Measurements from ENCODE around the gene AP2M1. TPM values are rescaled to one million over a fixed set of nuclear protein-coding genes. Genes with fewer than 3 reads are reported as not detected.
A peak's percentile ranks its signal among the peaks of the same experiment; 100 is the strongest.

The AP2M1 gene
- total and polyA plus RNA-seq, 10 of the 15 experiments (the other 5 are each of a cell fraction or from before 2014, with no cell fraction given), result 65.6 to 356 (median 161) TPM

DNA sequence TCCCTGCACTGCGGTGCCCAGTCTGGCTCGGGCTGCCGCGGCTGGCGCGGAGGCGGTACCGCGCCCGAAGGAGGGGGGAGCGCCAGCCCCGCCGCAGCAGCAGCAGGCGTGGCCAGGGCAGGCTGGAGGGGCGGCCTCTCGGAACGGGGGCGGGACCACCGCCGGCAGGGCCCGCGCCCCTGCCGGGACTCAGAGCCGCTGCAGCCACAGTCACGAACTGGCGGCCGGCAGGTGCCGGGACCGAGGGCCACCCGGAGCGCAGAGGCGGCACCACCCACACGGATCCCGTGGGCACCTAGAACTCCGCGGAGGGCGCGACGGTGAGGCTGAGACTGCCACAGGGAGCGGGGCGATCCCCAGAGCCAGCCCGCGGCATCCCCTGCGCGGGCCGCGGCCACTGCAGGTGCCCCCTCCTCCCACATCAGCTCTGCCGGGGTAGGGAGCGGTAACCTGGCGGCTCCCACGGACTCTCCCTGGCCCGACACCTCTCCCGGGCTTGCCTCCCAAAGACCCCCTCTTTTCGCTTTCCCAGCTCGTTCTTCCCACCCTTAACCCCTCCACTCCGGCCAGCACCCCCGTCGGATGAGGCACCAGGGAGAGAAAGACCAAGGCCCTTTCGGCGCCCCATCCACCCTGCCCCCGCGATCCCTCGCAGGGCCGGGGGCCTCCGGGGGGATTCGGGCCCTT lies 54.9 kb downstream of the AP2M1 start, which contains the start of gene VWA5B2:
VWA5B2 (plus strand) TSS at position 192 of the 687 bp plus-strand sequence. CDS start 944 bp downstream, outside the sequence.
- in situ Hi-C loops (cut with MboI), result no loop called here
- DNase-seq (ENCODE audit: low read depth, low spot score), result no peak
- H2AFZ ChIP-seq (ENCODE audit: control insufficient read depth, low read depth, low read length), result peak within 1 kb of the TSS; percentile 51
- RAD21 ChIA-PET (ENCODE audit: unreplicated experiment), result interaction anchor here (1.0 to 1.1 kb wide), 2 partner anchors 11 to 334 kb away, joined by 4 read pairs; no protein-coding TSS in a partner anchor
- H3K4me1 ChIP-seq (ENCODE audit: control insufficient read depth, insufficient read depth, low read length), result no peaks in the 10 kb centered on the region
- no peaks in the 10 kb centered on the region for H4K20me1 ChIP-seq (ENCODE audit: control insufficient read depth, insufficient read depth)
- no peaks in the 10 kb centered on the region for H3K79me2 ChIP-seq (ENCODE audit: control insufficient read depth, insufficient read depth, low read length)
- peaks cover 16 to 18% of the 10 kb centered on the region in 2 experiments for H3K27me3 ChIP-seq (replicated peaks in 1 of 2; ENCODE audit: control insufficient read depth in 2 of 2, insufficient read depth in 2 of 2, low read length in 1 of 2)
- no peak within 1 kb of the TSS for H3K27ac ChIP-seq (ENCODE audit: control insufficient read depth, insufficient read depth)
- no peak for FAIRE-seq
- no peaks in the 10 kb centered on the region for H3K36me3 ChIP-seq (ENCODE audit: control insufficient read depth in 2 of 2, insufficient read depth in 2 of 2, low read length in 1 of 2)
- no TSS peak for BruUV-seq (replicated peaks)
- H3K9ac ChIP-seq (ENCODE audit: control insufficient read depth, insufficient read depth, low read length), result no peak within 1 kb of the TSS
- WGBS (ENCODE audit: insufficient coverage, insufficient replicate concordance, low lambda C conversion rate, missing lambda C conversion rate), result 2% methylated on average over 44 of the region's 66 CpGs
- POLR2A ChIA-PET, result no interaction called here
- peak within 1 kb of the TSS; percentile 29; the same call in 1 of the 2 replicates for H3K4me3 ChIP-seq
- CTCF ChIA-PET, result interaction anchor here (4.4 kb wide), 1 partner anchor 23 kb away, joined by 69 read pairs; the partner anchor contains the start of gene EEF1AKMT4
- intact Hi-C loops (cut with micrococcal nuclease; ENCODE audit: unreplicated experiment), result no loop called here
- SMC1A ChIA-PET (ENCODE audit: uncharacterized antibody, unreplicated experiment), result interaction anchor here (0.8 kb wide), 1 partner anchor 20 kb away, joined by 3 read pairs; the partner anchor contains the start of gene EEF1AKMT4
- ATAC-seq, result peak; percentile 96
- no peaks in the 10 kb centered on the region for H3K9me3 ChIP-seq (replicated peaks; ENCODE audit: control insufficient read depth, insufficient read depth, low read length)
- H3K4me2 ChIP-seq (ENCODE audit: control insufficient read depth, insufficient read depth), result peak within 1 kb of the TSS; percentile 77; the same call in 1 of the 2 replicates
- no peak for TF ChIP-seq MEF2A (IDR thresholded peaks at IDR 0.05; ENCODE audit: insufficient read depth, low read depth, low read length)
- no peak for TF ChIP-seq MYC (IDR thresholded peaks at IDR 0.05; ENCODE audit: insufficient read depth, insufficient read length, insufficient replicate concordance, low read length, severe bottlenecking)
- TF ChIP-seq DPF2 (IDR thresholded peaks at IDR 0.05), result 0 out of 2 replicates have a peak, but pooled peaks have one; percentile 23
- no peak for TF ChIP-seq NFYB (IDR thresholded peaks at IDR 0.05; ENCODE audit: insufficient read depth, low read depth, low read length)
- TF ChIP-seq IKZF1 (conservative IDR thresholded peaks at IDR 0.05), result 0 out of 2 replicates have a peak, but pooled peaks have one; percentile 34
- no peak for TF ChIP-seq TCF12 (IDR thresholded peaks at IDR 0.05; ENCODE audit: low read depth, low read length)
- TF ChIP-seq EGR1 (IDR thresholded peaks at IDR 0.05; ENCODE audit: borderline replicate concordance in 1 of 2, low read depth in 2 of 2, low read length in 2 of 2), result peak in 1 of 2 experiments; percentile 55; a peak in 2 of 3 replicates
- TF ChIP-seq YBX1 (IDR thresholded peaks at IDR 0.05), result no peak
- no peak for TF ChIP-seq FOXK2 (IDR thresholded peaks at IDR 0.05)
- no peak for TF ChIP-seq ZNF274 (IDR thresholded peaks at IDR 0.05; ENCODE audit: insufficient read depth, insufficient read length)
- TF ChIP-seq, protein P1, sequence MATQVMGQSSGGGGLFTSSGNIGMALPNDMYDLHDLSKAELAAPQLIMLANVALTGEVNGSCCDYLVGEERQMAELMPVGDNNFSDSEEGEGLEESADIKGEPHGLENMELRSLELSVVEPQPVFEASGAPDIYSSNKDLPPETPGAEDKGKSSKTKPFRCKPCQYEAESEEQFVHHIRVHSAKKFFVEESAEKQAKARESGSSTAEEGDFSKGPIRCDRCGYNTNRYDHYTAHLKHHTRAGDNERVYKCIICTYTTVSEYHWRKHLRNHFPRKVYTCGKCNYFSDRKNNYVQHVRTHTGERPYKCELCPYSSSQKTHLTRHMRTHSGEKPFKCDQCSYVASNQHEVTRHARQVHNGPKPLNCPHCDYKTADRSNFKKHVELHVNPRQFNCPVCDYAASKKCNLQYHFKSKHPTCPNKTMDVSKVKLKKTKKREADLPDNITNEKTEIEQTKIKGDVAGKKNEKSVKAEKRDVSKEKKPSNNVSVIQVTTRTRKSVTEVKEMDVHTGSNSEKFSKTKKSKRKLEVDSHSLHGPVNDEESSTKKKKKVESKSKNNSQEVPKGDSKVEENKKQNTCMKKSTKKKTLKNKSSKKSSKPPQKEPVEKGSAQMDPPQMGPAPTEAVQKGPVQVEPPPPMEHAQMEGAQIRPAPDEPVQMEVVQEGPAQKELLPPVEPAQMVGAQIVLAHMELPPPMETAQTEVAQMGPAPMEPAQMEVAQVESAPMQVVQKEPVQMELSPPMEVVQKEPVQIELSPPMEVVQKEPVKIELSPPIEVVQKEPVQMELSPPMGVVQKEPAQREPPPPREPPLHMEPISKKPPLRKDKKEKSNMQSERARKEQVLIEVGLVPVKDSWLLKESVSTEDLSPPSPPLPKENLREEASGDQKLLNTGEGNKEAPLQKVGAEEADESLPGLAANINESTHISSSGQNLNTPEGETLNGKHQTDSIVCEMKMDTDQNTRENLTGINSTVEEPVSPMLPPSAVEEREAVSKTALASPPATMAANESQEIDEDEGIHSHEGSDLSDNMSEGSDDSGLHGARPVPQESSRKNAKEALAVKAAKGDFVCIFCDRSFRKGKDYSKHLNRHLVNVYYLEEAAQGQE (IDR thresholded peaks at IDR 0.05; ENCODE audit: low read depth, low read length), result no peak
- no peak for TF ChIP-seq RAD21 (IDR thresholded peaks at IDR 0.05; ENCODE audit: insufficient read depth, low read depth, low read length)
- TF ChIP-seq, protein P2, sequence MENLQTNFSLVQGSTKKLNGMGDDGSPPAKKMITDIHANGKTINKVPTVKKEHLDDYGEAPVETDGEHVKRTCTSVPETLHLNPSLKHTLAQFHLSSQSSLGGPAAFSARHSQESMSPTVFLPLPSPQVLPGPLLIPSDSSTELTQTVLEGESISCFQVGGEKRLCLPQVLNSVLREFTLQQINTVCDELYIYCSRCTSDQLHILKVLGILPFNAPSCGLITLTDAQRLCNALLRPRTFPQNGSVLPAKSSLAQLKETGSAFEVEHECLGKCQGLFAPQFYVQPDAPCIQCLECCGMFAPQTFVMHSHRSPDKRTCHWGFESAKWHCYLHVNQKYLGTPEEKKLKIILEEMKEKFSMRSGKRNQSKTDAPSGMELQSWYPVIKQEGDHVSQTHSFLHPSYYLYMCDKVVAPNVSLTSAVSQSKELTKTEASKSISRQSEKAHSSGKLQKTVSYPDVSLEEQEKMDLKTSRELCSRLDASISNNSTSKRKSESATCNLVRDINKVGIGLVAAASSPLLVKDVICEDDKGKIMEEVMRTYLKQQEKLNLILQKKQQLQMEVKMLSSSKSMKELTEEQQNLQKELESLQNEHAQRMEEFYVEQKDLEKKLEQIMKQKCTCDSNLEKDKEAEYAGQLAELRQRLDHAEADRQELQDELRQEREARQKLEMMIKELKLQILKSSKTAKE (IDR thresholded peaks at IDR 0.05; ENCODE audit: low read depth, poor library complexity, severe bottlenecking), result no peak
- TF ChIP-seq RB1 (IDR thresholded peaks at IDR 0.05; ENCODE audit: borderline replicate concordance), result 0 out of 2 replicates have a peak, but pooled peaks have one; percentile 33
- no peak for TF ChIP-seq YY1 (IDR thresholded peaks at IDR 0.05; ENCODE audit: low read depth, low read length)

All from GM12878 (cell line).